Activated CD8-positive, alpha-beta T cell treated with anti-CD3 and anti-CD28 coated beads, Interleukin-2, amount 10 ng/mL, durations not matched to agents 7 days and 5 days (primary cell): ENCODE results near the gene PTGES3. TPM values are rescaled to one million over a fixed set of nuclear protein-coding genes. Genes with fewer than 3 reads are reported as not detected.
A peak's percentile ranks its signal among the peaks of the same experiment; 100 is the strongest.

Experiments used
- ATAC-seq: fragments of 150-1000 bp; cut with Tn5 transposase; one replicate; pipeline ENCODE4 v1.10.0; 2021; ENCODE audit warnings: moderate library complexity
- CTCF ChIA-PET: fragments of 350-600 bp; sonication (Branson Sonifier 250); formaldehyde crosslinking; loops from one replicate; lab custom pipeline; 2021; ENCODE audit warnings: antibody characterized with exemption; lab: Charles Lee
- POLR2A ChIA-PET: fragments of 350-600 bp; sonication (Branson Sonifier 250); formaldehyde crosslinking; loops from one replicate; lab custom pipeline; 2021; ENCODE audit warnings: antibody characterized with exemption; lab: Charles Lee
- DNase-seq: peaks from one replicate; pipeline ENCODE4 v3.0.0-alpha.2; 2020
- H3K27ac Mint-ChIP-seq: one replicate; pipeline ENCODE4 v1.8.0; 2021; ENCODE audit warnings: mild to moderate bottlenecking, mixed read lengths
- H3K27me3 Mint-ChIP-seq: one replicate; pipeline ENCODE4 v1.8.0; 2021; ENCODE audit warnings: low read depth, mixed read lengths
- H3K36me3 Mint-ChIP-seq: one replicate; pipeline ENCODE4 v1.8.0; 2021; ENCODE audit warnings: low read depth, mixed read lengths
- H3K4me1 Mint-ChIP-seq: one replicate; pipeline ENCODE4 v1.8.0; 2021; ENCODE audit warnings: low read depth, mixed read lengths
- H3K4me3 Mint-ChIP-seq: one replicate; pipeline ENCODE4 v1.8.0; 2021; ENCODE audit warnings: mild to moderate bottlenecking, mixed read lengths
- H3K9me3 Mint-ChIP-seq: one replicate; pipeline ENCODE4 v1.8.0; 2022; ENCODE audit warnings: mixed read lengths; ENCODE audit not compliant: insufficient read depth
- total RNA-seq, 2 experiments: library from RNA; stranded (reverse); gene quantifications; one replicate each; pipeline ENCODE4 v1.2.3, GENCODE V29; 2021

PTGES3 gene
- total RNA-seq, 2 experiments from 2014 or later: 273 to 290 TPM

DNA sequence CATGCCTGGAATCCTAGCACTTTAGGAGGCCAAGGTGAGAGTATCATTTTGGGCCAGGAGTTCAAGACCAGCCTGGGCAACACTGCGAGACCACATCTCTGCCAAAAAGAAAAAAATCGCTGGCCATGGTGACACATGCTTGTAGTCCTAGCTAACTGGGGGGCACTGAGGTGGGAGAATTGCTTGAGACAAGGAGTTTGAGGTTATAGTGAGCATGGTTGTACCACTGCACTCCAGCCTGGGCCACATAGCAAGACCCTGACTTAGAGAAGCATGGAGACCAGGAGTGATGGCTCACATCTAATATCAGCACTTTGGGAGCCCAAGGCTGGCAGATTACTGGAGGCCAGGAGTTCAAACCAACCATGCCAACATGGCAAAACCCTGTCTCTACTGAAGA lies 9.2 kb downstream of the PTGES3 start:
- H3K9me3 Mint-ChIP-seq: no peaks in the 10 kb centered on the region
- H3K27me3 Mint-ChIP-seq: no peaks in the 10 kb centered on the region
- POLR2A ChIA-PET: interaction anchor here (1.0 to 1.4 kb wide), 2 partner anchors 10 to 46 kb away, joined by 3 to 6 read pairs; partner anchors contain the start of gene NACA
- DNase-seq (no peak), ATAC-seq (no peak)
- peaks cover 62% of the 10 kb centered on the region for H3K4me1 Mint-ChIP-seq
- peak overlapping the region; percentile 66 for H3K27ac Mint-ChIP-seq
- H3K36me3 Mint-ChIP-seq: peaks cover 44% of the 10 kb centered on the region
- no peak overlapping the region for H3K4me3 Mint-ChIP-seq
- CTCF ChIA-PET: interaction anchor here (2.3 kb wide), 1 partner anchor 45 kb away, joined by 8 read pairs; no protein-coding TSS in a partner anchor

DNA sequence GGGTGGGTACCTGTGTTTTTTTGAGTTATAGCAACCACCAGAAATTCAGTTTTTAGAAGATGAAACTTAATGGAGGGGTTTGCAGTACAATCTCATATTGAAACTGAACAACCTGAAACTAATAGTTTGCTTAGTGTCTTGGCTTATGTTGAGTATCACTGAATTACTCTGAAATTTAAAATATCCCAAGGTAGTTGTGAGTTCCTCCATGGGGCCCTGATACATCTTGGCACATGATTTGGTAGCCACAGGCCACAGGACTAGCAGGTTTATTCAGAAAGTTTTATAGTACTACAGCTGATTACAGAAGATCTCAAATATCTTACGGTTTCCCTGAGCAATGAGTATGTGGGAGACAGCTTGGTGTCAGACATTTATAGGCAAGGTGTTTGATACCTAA lies 10.4 kb downstream of the PTGES3 start:
- POLR2A ChIA-PET: no interaction called here
- H3K9me3 Mint-ChIP-seq: no peaks in the 10 kb centered on the region
- ATAC-seq: no peak
- no peak overlapping the region for H3K27ac Mint-ChIP-seq
- peaks cover 67% of the 10 kb centered on the region for H3K4me1 Mint-ChIP-seq
- no peak overlapping the region for H3K4me3 Mint-ChIP-seq
- CTCF ChIA-PET: interaction anchor here (0.8 to 2.3 kb wide), 3 partner anchors 9 to 46 kb away, joined by 3 to 8 read pairs (median 6); no protein-coding TSS in a partner anchor
- H3K36me3 Mint-ChIP-seq: peaks cover 46% of the 10 kb centered on the region
- H3K27me3 Mint-ChIP-seq: no peaks in the 10 kb centered on the region
- no peak for DNase-seq

DNA sequence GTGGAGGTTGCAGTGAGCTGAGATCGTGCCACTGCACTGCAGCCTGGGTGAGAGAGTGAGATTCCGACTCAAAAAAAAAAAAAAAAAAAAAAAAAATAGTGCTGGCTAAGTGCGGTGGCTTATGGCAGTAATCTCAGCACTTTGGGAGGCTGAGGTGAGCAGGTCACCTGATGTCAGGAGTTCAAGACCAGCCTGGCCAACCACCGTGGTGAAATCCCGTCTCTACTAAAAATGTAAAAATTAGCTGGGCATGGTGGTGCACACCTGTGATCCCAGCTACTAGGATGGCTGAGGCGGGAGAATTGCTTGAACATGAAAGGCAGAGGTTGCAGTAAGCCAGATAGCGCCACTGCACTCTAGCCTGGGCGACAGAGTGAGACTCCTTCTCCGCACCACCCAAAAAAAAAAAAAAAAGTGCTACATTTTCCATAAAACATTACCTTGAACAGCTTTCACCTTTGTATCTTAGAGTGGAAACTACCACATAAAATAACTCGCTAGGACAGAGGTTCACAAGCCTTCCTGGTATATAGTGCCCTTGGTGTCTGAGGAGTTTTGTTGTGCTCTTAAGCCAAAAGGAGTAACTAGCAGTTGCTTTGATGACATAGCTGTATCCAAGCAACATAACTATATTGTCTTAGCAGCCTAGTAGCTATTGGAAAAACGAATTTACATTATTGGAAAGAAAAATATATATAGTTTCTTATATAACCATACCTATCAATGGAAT lies 11.1 kb downstream of the PTGES3 start:
- Mint-ChIP-seq H3K27ac (no peak overlapping the region), H3K4me3 (no peak overlapping the region), H3K4me1 (peaks cover 63% of the 10 kb centered on the region), H3K36me3 (peaks cover 45% of the 10 kb centered on the region), H3K9me3 (no peaks in the 10 kb centered on the region), H3K27me3 (no peaks in the 10 kb centered on the region)
- ChIA-PET CTCF (interaction anchor here (0.8 to 2.3 kb wide), 3 partner anchors 9 to 46 kb away, joined by 3 to 8 read pairs (median 6); no protein-coding TSS in a partner anchor), POLR2A (no interaction called here)
- ATAC-seq (peak; percentile 46), DNase-seq (no peak)

DNA sequence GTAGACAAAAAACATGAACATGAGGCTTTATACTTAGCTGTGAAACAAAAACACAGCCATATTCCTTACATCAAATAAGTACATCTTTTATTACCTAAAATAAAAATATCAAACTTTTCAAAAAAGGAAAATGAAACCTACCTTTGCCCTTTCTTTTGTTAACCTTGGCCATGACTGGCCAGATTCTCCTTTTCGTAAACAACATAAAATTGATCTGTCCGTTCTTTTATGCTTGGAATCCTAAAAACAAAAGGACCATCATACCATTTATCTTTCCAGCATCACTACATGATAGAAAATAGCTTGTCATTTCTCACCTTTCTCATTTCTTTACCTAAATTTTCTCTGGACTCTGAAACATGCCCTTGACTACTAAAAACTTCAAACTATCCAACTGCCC lies 16.5 kb downstream of the PTGES3 start:
- DNase-seq (no peak), ATAC-seq (no peak)
- Mint-ChIP-seq H3K4me3 (no peak overlapping the region), H3K36me3 (peaks cover 62% of the 10 kb centered on the region), H3K9me3 (no peaks in the 10 kb centered on the region), H3K27me3 (no peaks in the 10 kb centered on the region), H3K27ac (no peak overlapping the region), H3K4me1 (peaks cover 26% of the 10 kb centered on the region)
- ChIA-PET POLR2A (no interaction called here), CTCF (interaction anchor here (1.0 to 1.8 kb wide), 4 partner anchors 13 to 48 kb away, joined by 3 to 6 read pairs (median 4); partner anchors contain the start of gene ATP5F1B)

DNA sequence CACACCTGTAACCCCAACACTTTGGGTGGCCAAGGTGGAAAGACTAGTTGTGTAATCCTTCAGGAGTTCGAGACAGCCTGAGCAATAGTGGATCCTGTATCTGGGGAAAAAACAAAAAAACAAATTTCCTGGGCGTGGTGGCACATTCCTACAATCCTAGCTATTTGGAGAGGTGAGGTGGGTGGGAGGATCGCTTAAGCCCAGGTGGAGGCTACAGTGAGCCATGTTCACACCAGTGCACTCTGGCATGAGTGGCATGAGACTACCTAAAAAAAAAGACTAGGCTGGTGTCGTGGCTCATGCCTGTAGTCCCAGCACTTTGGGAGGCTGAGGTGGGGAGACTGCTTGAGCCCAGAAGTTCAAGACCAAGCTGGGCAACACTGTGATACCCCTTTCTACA lies 17.2 kb downstream of the PTGES3 start:
- H3K9me3 Mint-ChIP-seq: no peaks in the 10 kb centered on the region
- ChIA-PET CTCF (interaction anchor here (1.0 to 1.8 kb wide), 5 partner anchors 14 to 49 kb away, joined by 3 to 6 read pairs (median 4); partner anchors contain the start of gene ATP5F1B), POLR2A (interaction anchor here (1.1 to 1.3 kb wide), 2 partner anchors 15 to 34 kb away, joined by 3 to 4 read pairs; no protein-coding TSS in a partner anchor)
- peak overlapping the region; percentile 2 for H3K27ac Mint-ChIP-seq
- H3K36me3 Mint-ChIP-seq: peaks cover 64% of the 10 kb centered on the region
- no peak overlapping the region for H3K4me3 Mint-ChIP-seq
- ATAC-seq (no peak), DNase-seq (no peak)
- no peaks in the 10 kb centered on the region for H3K27me3 Mint-ChIP-seq
- H3K4me1 Mint-ChIP-seq: peaks cover 20% of the 10 kb centered on the region

DNA sequence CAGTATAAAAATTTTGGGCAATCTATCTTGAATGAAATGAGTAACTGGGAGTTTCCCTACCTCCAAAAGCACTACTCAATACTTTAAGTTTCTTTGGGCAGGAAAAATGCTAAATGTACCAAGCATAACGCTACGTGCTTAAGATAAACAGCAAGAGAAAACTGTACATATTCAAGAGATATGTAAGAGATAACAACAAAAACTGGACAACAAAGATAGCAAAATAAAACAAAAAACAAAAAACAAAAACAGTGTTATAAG lies 20.0 kb downstream of the PTGES3 start:
- POLR2A ChIA-PET: interaction anchor here (0.8 kb wide), 1 partner anchor 39 kb away, joined by 3 read pairs; no protein-coding TSS in a partner anchor
- no peak overlapping the region for H3K4me3 Mint-ChIP-seq
- DNase-seq: no peak
- no peak for ATAC-seq
- CTCF ChIA-PET: interaction anchor here (0.6 to 1.7 kb wide), 2 partner anchors 32 to 455 kb away, joined by 3 to 8 read pairs; no protein-coding TSS in a partner anchor
- no peaks in the 10 kb centered on the region for H3K9me3 Mint-ChIP-seq
- H3K27me3 Mint-ChIP-seq: no peaks in the 10 kb centered on the region
- H3K27ac Mint-ChIP-seq: no peak overlapping the region
- H3K4me1 Mint-ChIP-seq: peaks cover 9% of the 10 kb centered on the region
- H3K36me3 Mint-ChIP-seq: peaks cover 79% of the 10 kb centered on the region

DNA sequence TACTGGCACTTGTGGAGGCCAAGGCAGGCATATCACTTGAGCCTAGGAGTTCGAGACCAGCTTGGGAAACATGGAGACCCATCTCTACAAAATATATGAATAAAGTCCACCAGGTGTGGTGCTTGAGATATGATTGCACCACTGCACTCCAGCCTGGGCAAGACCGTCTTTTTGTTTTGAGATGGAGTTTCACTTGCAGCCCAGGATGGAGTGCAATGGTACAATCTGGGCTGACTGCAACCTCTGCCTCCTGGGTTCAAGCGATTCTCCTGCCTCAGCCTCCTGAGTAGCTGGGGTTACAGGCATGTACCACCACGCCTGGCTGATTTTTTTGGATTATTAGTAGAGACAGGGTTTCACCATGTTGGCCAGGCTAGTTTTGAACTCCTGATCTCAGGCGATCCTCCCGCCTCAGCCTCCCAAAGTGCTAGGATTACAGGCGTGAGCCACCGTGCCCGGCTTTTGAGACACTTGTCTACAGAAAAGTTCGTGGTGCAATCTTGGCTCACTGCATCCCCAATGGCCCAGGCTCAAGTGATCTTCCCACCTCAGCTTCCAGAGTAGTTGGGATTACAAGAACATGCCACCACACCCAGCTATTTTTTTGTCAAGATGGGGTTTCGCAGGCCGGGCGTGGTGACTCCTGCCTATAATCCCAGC lies 26.0 kb downstream of the PTGES3 start:
- Mint-ChIP-seq H3K27ac (no peak overlapping the region), H3K4me1 (peaks cover 2% of the 10 kb centered on the region), H3K4me3 (no peak overlapping the region), H3K36me3 (peaks cover 43% of the 10 kb centered on the region), H3K9me3 (no peaks in the 10 kb centered on the region), H3K27me3 (no peaks in the 10 kb centered on the region)
- no peak for DNase-seq
- ATAC-seq: no peak
- CTCF ChIA-PET: interaction anchor here (1.3 kb wide), 1 partner anchor 25 kb away, joined by 5 read pairs; no protein-coding TSS in a partner anchor
- POLR2A ChIA-PET: no interaction called here

DNA sequence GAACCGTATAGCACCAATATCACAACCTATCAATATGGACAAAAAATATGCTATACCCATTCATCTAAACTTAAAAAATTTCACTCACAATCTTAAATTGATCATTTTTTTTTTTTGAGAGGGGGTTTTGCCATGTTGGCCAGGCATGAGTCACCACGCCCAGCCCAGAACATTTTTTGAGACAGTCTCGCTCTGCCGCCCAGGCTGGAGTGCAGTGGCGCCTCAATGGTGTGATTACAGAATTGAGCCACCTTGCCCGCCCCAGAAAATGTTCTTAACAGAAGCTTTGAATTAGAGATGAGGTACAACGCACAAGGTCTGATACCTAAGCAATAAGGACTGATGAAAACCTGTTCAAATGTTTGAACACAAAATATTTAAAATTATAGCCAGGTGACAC lies 26.5 kb downstream of the PTGES3 start:
- no peaks in the 10 kb centered on the region for H3K27me3 Mint-ChIP-seq
- ATAC-seq (no peak), DNase-seq (no peak)
- no peak overlapping the region for H3K27ac Mint-ChIP-seq
- ChIA-PET CTCF (interaction anchor here (1.3 kb wide), 1 partner anchor 25 kb away, joined by 5 read pairs; no protein-coding TSS in a partner anchor), POLR2A (interaction anchor here (0.7 kb wide), 1 partner anchor 22 kb away, joined by 3 read pairs; no protein-coding TSS in a partner anchor)
- H3K9me3 Mint-ChIP-seq: no peaks in the 10 kb centered on the region
- no peak overlapping the region for H3K4me3 Mint-ChIP-seq
- peaks cover 42% of the 10 kb centered on the region for H3K36me3 Mint-ChIP-seq
- H3K4me1 Mint-ChIP-seq: peaks cover 2% of the 10 kb centered on the region

DNA sequence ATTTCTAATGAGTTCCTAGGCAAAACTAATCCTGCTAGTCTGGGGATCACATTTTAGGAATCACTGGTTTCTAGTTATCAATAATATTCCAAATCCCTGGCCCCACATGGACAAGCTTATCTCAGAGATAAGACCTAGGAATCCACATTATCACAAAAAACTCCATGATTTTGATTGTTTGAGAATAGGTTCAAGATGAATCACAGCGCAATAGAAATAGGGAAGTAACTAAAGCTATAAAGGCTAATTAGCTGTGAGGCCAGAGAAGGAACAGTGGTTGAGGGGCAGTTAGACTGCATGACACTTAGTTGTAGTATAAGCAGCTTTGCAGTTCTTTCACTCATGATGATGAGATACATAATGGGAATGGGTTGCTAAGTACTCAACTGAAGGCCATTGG lies 29.2 kb downstream of the PTGES3 start:
- Mint-ChIP-seq H3K4me1 (peaks cover 2% of the 10 kb centered on the region), H3K9me3 (peaks cover 4% of the 10 kb centered on the region), H3K27ac (no peak overlapping the region), H3K27me3 (no peaks in the 10 kb centered on the region), H3K4me3 (no peak overlapping the region), H3K36me3 (peaks cover 27% of the 10 kb centered on the region)
- ChIA-PET CTCF (interaction anchor here (0.7 to 2.3 kb wide), 3 partner anchors 15 to 22 kb away, joined by 3 to 9 read pairs (median 6); no protein-coding TSS in a partner anchor), POLR2A (interaction anchor here (0.7 to 1.6 kb wide), 2 partner anchors 12 to 210 kb away, joined by 3 to 4 read pairs; no protein-coding TSS in a partner anchor)
- DNase-seq (no peak), ATAC-seq (no peak)

DNA sequence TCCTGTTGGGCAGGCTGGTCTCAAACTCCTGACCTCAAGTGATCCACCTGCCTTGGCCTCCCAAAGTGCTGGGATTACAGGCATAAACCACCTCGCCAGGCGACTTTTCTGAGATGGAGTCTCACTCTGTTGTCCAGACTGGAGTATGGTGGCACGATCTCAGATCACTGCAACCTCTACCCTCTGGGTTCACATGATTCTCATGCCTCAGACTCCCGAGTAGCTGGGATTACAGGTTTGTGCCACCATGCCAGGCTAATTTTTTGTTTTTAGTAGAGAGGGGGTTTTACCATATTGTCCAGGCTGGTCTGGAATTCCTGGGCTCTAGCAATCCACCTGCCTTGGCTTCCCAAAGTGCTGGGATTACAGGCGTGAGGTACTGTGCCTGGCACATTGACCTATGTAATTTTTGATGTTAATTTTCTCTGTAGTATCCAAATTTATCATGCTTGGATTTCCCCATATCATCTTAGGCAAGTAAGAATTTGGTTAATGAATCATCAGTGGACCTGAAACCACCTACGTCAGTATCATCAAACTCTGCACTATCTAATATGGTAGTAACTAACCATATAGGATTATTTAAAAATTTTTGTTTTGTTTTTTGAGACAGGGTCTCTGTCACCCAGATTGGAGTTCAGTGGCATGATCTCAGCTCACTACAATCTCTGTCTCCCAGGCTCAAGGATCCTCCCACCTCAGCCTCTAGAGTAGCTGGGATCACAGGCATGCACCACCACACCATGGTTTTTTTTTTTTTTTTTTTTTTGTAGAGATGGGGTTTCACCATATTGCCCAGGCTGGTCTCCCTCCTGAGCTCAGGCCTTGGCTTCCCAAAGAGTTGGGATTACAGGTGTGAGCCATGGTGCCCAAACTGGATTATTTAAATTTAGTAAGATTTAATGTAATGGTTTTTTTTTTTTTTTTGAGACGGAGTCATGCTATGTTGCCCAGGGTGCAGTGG lies 30.4 kb downstream of the PTGES3 start:
- peak; percentile 27 for ATAC-seq
- H3K4me1 Mint-ChIP-seq: peaks cover 2% of the 10 kb centered on the region
- peaks cover 25% of the 10 kb centered on the region for H3K36me3 Mint-ChIP-seq
- CTCF ChIA-PET: interaction anchor here (1.9 to 2.3 kb wide), 2 partner anchors 16 to 21 kb away, joined by 6 to 9 read pairs; no protein-coding TSS in a partner anchor
- peaks cover 10% of the 10 kb centered on the region for H3K9me3 Mint-ChIP-seq
- POLR2A ChIA-PET: interaction anchor here (1.6 kb wide), 1 partner anchor 11 kb away, joined by 4 read pairs; no protein-coding TSS in a partner anchor
- H3K27ac Mint-ChIP-seq: no peak overlapping the region
- DNase-seq: no peak
- H3K27me3 Mint-ChIP-seq: no peaks in the 10 kb centered on the region
- no peak overlapping the region for H3K4me3 Mint-ChIP-seq
